Measurements from ENCODE around the gene USP9X.

DNA sequence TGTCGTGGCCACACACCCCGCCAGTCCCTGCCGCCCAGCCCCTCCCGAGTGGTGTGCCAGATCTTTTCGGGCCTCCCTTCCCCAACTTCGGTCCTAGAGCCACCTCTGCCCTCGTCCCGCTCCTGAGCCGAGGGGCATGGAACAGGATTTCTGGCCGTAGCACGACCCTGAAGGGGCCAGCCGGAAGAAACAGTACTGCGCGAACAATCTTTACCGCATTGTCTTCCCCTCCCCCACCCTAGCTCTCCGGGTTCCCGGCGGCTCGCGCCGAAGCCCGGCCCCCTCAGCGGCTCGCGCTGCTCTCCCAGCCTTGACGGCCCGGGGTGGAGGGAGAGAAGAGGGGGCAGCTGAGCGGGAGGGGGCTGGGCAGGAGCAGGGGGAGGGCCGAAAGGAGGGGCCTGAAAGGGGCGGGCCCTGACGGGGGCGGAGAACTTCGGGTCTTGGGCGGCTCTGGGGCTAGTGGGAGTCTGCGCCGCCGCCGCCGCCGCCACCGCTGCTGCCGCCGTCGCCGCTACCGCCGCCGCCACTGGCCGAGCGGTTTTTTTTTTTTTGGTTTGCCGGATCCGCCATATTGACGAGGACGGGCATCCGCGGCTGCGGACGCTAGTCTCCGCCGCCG, at the start of gene USP9X:
- TF ChIP-seq FOXM1 (IDR thresholded peaks at IDR 0.05; ENCODE audit: borderline replicate concordance, low read depth) (no peak), CEBPB (IDR thresholded peaks at IDR 0.05) (no peak), RAD21 (IDR thresholded peaks at IDR 0.05; ENCODE audit: low read depth) (no peak), EP300 (IDR thresholded peaks at IDR 0.05; ENCODE audit: borderline replicate concordance) (no peak), TAF1 (IDR thresholded peaks at IDR 0.05; ENCODE audit: low read depth) (no peak; the same call in 1 of the 2 replicates), YY1 (IDR thresholded peaks at IDR 0.05; ENCODE audit: low read depth) (peak; percentile 55), CREB1 (IDR thresholded peaks at IDR 0.05; ENCODE audit: low read depth) (no peak; the same call in 1 of the 2 replicates), TCF12 (IDR thresholded peaks at IDR 0.05; ENCODE audit: low read depth) (no peak), TEAD4 (IDR thresholded peaks at IDR 0.05) (no peak)
- TF ChIP-seq, protein P1, sequence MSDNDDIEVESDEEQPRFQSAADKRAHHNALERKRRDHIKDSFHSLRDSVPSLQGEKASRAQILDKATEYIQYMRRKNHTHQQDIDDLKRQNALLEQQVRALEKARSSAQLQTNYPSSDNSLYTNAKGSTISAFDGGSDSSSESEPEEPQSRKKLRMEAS (IDR thresholded peaks at IDR 0.05), result no peak
- TF ChIP-seq, protein P2, sequence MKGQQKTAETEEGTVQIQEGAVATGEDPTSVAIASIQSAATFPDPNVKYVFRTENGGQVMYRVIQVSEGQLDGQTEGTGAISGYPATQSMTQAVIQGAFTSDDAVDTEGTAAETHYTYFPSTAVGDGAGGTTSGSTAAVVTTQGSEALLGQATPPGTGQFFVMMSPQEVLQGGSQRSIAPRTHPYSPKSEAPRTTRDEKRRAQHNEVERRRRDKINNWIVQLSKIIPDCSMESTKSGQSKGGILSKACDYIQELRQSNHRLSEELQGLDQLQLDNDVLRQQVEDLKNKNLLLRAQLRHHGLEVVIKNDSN (IDR thresholded peaks at IDR 0.05), result no peak
- TF ChIP-seq, protein P3, sequence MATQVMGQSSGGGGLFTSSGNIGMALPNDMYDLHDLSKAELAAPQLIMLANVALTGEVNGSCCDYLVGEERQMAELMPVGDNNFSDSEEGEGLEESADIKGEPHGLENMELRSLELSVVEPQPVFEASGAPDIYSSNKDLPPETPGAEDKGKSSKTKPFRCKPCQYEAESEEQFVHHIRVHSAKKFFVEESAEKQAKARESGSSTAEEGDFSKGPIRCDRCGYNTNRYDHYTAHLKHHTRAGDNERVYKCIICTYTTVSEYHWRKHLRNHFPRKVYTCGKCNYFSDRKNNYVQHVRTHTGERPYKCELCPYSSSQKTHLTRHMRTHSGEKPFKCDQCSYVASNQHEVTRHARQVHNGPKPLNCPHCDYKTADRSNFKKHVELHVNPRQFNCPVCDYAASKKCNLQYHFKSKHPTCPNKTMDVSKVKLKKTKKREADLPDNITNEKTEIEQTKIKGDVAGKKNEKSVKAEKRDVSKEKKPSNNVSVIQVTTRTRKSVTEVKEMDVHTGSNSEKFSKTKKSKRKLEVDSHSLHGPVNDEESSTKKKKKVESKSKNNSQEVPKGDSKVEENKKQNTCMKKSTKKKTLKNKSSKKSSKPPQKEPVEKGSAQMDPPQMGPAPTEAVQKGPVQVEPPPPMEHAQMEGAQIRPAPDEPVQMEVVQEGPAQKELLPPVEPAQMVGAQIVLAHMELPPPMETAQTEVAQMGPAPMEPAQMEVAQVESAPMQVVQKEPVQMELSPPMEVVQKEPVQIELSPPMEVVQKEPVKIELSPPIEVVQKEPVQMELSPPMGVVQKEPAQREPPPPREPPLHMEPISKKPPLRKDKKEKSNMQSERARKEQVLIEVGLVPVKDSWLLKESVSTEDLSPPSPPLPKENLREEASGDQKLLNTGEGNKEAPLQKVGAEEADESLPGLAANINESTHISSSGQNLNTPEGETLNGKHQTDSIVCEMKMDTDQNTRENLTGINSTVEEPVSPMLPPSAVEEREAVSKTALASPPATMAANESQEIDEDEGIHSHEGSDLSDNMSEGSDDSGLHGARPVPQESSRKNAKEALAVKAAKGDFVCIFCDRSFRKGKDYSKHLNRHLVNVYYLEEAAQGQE (IDR thresholded peaks at IDR 0.05; ENCODE audit: low read depth), result no peak

Data from Ishikawa (cell line).